MM.1S (cell line): ENCODE measurements around the gene CCDC194.

Experiments used
- DNase-seq: peaks from one replicate; pipeline ENCODE4 v3.0.0-alpha.2; 2015
- H2AFZ ChIP-seq: fragments of 300-600 bp; sonication (generic); 2 replicates; pipeline ENCODE4 v1.6.0; 2016; ENCODE audit warnings: antibody characterized with exemption, low read length
- H3F3A ChIP-seq: fragments of 300-600 bp; sonication (generic); 2 replicates; pipeline ENCODE4 v1.6.1; 2016; ENCODE audit warnings: mild to moderate bottlenecking, antibody characterized with exemption, low read length, moderate library complexity, mixed read lengths; ENCODE audit not compliant: insufficient read depth
- H3K27ac ChIP-seq: fragments of 300-600 bp; sonication (generic); 2 replicates; pipeline ENCODE4 v1.5.1; 2016; ENCODE audit warnings: mild to moderate bottlenecking, low read length
- H3K27me3 ChIP-seq: fragments of 300-600 bp; sonication (generic); replicated peaks from 2 replicates; pipeline ENCODE4 v1.6.0; 2016; ENCODE audit warnings: low read length; ENCODE audit not compliant: insufficient read depth
- H3K36me3 ChIP-seq: fragments of 300-600 bp; sonication (generic); replicated peaks from 2 replicates; pipeline ENCODE4 v1.6.1; 2016; ENCODE audit warnings: mild to moderate bottlenecking, low read length, mixed read lengths; ENCODE audit not compliant: insufficient read depth
- H3K4me1 ChIP-seq: fragments of 300-600 bp; sonication (generic); 2 replicates; pipeline ENCODE4 v1.6.1; 2016; ENCODE audit warnings: low read length, mixed read lengths
- H3K4me2 ChIP-seq: fragments of 300-600 bp; sonication (generic); 2 replicates; pipeline ENCODE4 v1.6.0; 2016; ENCODE audit warnings: low read depth, low read length
- H3K4me3 ChIP-seq: fragments of 300-600 bp; sonication (generic); 2 replicates; pipeline ENCODE4 v1.5.1; 2016; ENCODE audit warnings: low read length, mixed read lengths
- H3K79me2 ChIP-seq: fragments of 300-600 bp; sonication (generic); 2 replicates; pipeline ENCODE4 v1.6.1; 2016; ENCODE audit warnings: mixed run types, low read length, mixed read lengths
- H3K9ac ChIP-seq: fragments of 300-600 bp; sonication (generic); 2 replicates; pipeline ENCODE4 v1.6.1; 2016; ENCODE audit warnings: low read length, mixed read lengths
- H3K9me2 ChIP-seq: fragments of 300-600 bp; sonication (generic); replicated peaks from 2 replicates; pipeline ENCODE4 v1.6.1; 2016; ENCODE audit warnings: mild to moderate bottlenecking, low read length, mixed read lengths; ENCODE audit not compliant: insufficient read depth
- H3K9me3 ChIP-seq: fragments of 300-600 bp; sonication (generic); replicated peaks from 2 replicates; pipeline ENCODE4 v1.6.1; 2016; ENCODE audit warnings: mild to moderate bottlenecking, low read length, mixed read lengths; ENCODE audit not compliant: insufficient read depth
- H4K20me1 ChIP-seq: fragments of 300-600 bp; sonication (generic); 2 replicates; pipeline ENCODE4 v1.6.1; 2016; ENCODE audit warnings: mild to moderate bottlenecking, low read length, moderate library complexity, mixed read lengths; ENCODE audit not compliant: insufficient read depth
- EZH2 ChIP-seq: fragments of 300-600 bp; sonication (generic); optimal IDR thresholded peaks from 2 replicates; pipeline ENCODE3; 2017; ENCODE audit warnings: low read depth, mild to moderate bottlenecking, antibody characterized with exemption, low read length, mixed read lengths
- EZH2phosphoT487 ChIP-seq: fragments of 300-600 bp; sonication (generic); IDR thresholded peaks from 2 replicates; pipeline ENCODE4 v1.6.1; 2018; ENCODE audit warnings: antibody characterized with exemption, low read length
- TF ChIP-seq, protein P1 (sequence below): fragments of 300-600 bp; sonication (generic); IDR thresholded peaks from 2 replicates; pipeline ENCODE4 v1.5.1; 2016; ENCODE audit warnings: antibody characterized with exemption, low read length, mixed read lengths

Gene CCDC194

DNA sequence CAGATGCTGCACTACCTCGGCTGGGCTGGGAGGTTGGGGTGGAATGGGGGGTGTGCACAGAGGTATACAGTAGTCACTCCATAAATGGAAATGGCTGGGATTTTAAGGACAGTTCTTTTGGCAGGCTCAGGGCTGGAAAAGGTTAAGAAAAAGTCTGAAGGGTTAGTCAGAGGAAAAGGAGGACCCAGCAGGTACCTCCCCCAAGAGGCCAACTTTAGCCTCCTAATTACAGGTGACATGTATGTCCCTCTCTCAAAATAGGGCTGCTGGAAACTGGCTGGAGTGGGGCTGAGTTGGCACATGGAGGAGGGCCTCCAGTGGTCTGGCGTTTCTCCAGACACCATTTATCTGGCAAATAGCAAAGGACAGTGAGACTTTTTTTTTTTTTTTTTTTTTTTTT, 994 bp downstream of the CCDC194 start:
- Histone ChIP-seq H3K27ac (no peak overlapping the region), H3K36me3 (no peaks in the 10 kb centered on the region), H3K9ac (no peak overlapping the region), H3K9me2 (no peaks in the 10 kb centered on the region), H3K4me3 (no peak overlapping the region), H3K27me3 (peaks cover 17% of the 10 kb centered on the region), H3K79me2 (no peaks in the 10 kb centered on the region), H3K9me3 (no peaks in the 10 kb centered on the region), H3K4me2 (no peak overlapping the region), H2AFZ (no peak overlapping the region), H4K20me1 (no peaks in the 10 kb centered on the region), H3K4me1 (peaks cover 7% of the 10 kb centered on the region; the same call in 1 of the 2 replicates), H3F3A (peaks cover 28% of the 10 kb centered on the region)
- TF ChIP-seq, protein P1, sequence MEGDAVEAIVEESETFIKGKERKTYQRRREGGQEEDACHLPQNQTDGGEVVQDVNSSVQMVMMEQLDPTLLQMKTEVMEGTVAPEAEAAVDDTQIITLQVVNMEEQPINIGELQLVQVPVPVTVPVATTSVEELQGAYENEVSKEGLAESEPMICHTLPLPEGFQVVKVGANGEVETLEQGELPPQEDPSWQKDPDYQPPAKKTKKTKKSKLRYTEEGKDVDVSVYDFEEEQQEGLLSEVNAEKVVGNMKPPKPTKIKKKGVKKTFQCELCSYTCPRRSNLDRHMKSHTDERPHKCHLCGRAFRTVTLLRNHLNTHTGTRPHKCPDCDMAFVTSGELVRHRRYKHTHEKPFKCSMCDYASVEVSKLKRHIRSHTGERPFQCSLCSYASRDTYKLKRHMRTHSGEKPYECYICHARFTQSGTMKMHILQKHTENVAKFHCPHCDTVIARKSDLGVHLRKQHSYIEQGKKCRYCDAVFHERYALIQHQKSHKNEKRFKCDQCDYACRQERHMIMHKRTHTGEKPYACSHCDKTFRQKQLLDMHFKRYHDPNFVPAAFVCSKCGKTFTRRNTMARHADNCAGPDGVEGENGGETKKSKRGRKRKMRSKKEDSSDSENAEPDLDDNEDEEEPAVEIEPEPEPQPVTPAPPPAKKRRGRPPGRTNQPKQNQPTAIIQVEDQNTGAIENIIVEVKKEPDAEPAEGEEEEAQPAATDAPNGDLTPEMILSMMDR, result no peak
- TF ChIP-seq EZH2 (no peak), EZH2phosphoT487 (no peak)
- DNase-seq, result no peak

DNA sequence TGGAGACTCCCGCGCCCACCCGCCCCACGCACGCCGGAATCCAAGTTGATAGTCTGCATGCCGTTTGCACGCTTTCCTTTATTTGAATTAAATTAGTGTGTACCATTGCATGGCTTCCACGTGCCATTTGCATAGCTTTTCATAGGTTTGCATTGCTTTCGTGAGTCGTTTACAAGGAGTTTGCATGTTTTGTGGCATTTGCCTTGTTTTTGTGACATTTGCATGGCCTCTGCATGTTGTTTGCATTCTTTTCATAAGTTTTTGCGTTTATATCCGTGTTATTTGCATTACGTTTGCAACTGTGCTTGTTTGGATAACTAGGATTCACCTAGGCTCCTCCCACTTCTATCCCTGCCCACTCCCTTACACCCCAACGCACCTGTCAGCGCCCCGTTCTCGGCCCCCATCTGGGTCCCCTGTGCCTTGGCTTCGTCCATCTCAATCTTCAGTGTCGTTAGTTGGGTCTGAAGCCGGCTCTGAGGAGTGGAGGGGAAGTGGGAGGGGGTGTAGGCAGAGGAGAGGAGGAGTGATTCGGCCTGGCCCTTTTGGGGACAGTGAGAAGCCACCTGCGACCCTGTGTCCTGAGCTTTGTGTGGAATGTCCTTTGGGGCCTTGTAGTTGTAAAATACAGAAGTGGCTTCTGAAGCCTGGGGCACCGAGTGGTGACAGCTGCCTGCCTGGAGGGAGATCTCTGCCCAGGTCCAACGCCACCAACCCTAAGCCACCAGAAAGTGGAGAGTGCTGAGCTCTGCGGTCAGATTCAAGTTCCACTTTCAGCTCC, 2.4 kb downstream of the CCDC194 start:
- Histone ChIP-seq H3K4me3 (peak overlapping the region; percentile 52), H4K20me1 (no peaks in the 10 kb centered on the region), H3K79me2 (no peaks in the 10 kb centered on the region), H3K4me1 (peaks cover 7% of the 10 kb centered on the region; the same call in 1 of the 2 replicates), H3K27ac (peak overlapping the region; percentile 10; the same call in 1 of the 2 replicates), H3F3A (peaks cover 28% of the 10 kb centered on the region), H3K36me3 (no peaks in the 10 kb centered on the region), H3K4me2 (peak overlapping the region; percentile 95), H3K27me3 (peaks cover 17% of the 10 kb centered on the region), H3K9me2 (no peaks in the 10 kb centered on the region), H3K9ac (peak overlapping the region; percentile 24; the same call in 1 of the 2 replicates), H2AFZ (peak overlapping the region; percentile 58), H3K9me3 (no peaks in the 10 kb centered on the region)
- TF ChIP-seq EZH2 (no peak), EZH2phosphoT487 (no peak)
- TF ChIP-seq, protein P1, result no peak; the same call in 1 of the 2 replicates
- peak; percentile 61 for DNase-seq

GRCh38 chr19:17390665-17391370, 3.2 kb downstream of the CCDC194 start:
- TF ChIP-seq EZH2phosphoT487, result no peak
- TF ChIP-seq, protein P1, result peak; percentile 76
- Histone ChIP-seq H3K4me2 (peak overlapping the region; percentile 95), H3K36me3 (no peaks in the 10 kb centered on the region), H3K4me3 (peak overlapping the region; percentile 72), H3K4me1 (peaks cover 7% of the 10 kb centered on the region; the same call in 1 of the 2 replicates), H3F3A (peaks cover 28% of the 10 kb centered on the region), H2AFZ (peak overlapping the region; percentile 94), H3K79me2 (no peaks in the 10 kb centered on the region), H3K27ac (no peak overlapping the region), H3K9ac (peak overlapping the region; percentile 23; the same call in 1 of the 2 replicates), H3K9me2 (no peaks in the 10 kb centered on the region), H3K9me3 (no peaks in the 10 kb centered on the region), H4K20me1 (no peaks in the 10 kb centered on the region), H3K27me3 (peaks cover 17% of the 10 kb centered on the region)
- peak; percentile 90 for DNase-seq
